HG02759 (cell line): ENCODE measurements around the gene EHBP1.

Source experiments
- ATAC-seq: cut with Tn5 transposase; IDR thresholded peaks from one replicate; pipeline ENCODE4 v1.9.1; 2021; ENCODE audit warnings: mild to moderate bottlenecking, moderate library complexity; ENCODE audit not compliant: unreplicated experiment

EHBP1 gene

DNA sequence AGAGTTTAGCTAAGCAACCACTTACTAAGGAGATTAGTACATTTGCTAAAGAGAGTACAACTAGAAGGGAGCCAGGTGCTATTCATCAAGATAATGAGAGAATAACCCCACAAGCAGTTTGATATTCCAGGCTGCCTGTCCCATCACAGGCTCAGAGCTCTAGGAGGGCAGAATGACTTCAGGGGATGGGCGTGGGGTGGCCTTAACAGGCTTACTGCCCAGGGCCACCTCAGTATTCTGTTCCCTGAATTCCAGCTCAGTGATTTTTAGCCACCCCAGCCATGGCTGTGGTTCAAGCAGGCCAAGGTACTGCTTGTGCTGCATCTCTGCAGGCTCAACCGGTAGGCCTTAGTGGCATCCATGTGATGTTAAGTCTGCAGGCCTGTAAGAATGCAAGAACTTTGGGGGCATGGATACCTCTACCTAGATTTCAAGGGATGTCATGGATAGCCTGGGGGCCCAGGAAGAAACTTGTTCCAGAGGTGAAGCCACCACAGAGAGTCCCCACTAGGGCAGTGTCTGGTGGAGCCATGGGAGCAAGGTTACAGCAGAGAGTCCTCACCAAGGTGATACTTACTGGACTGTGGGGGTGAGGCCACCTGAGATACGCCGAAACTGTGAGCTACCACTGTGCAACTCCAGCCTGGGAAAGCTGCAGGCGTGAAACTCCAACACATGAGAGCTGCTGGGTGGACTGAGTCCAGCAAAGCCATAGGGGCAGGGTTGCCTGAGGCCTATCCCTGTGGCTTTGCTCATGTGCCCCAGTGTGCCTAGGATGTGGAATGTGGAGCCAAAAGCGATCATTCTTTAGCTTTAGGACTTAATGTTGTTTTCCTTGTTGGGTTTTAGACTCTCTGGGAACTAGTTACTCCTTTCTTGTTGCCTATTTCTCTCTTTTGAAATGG, 107.7 kb downstream of the EHBP1 start:
- no peak for ATAC-seq

GRCh38 chr2:62814123-62814522, 108.6 kb downstream of the EHBP1 start:
- no peak for ATAC-seq

- no peak for ATAC-seq
Measured at GRCh38 chr2:62817348-62817747, 111.8 kb downstream of the EHBP1 start.

- ATAC-seq: no peak
Measured at GRCh38 chr2:62817995-62818713, 112.6 kb downstream of the EHBP1 start.

- ATAC-seq: no peak
Measured at GRCh38 chr2:62822549-62822948, 117.0 kb downstream of the EHBP1 start.

DNA sequence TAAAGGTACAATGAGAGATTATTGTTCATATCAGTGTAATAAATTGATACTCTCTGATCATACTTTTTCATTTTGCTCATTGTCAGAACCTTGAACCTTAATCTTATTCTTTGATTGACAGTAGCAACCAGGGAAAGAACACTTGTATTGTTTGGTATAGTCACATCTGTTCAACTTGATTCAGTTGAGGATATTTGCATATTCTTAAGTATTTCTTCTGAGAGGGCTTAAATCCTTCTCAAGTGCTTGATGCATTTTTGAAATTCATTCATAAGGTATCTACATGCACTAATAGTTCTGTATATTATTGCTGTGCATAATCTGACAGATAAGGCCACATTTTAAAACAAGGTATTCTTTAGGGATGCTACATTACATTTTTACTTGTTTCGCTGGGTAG, 118.9 kb downstream of the EHBP1 start:
- ATAC-seq: no peak

DNA sequence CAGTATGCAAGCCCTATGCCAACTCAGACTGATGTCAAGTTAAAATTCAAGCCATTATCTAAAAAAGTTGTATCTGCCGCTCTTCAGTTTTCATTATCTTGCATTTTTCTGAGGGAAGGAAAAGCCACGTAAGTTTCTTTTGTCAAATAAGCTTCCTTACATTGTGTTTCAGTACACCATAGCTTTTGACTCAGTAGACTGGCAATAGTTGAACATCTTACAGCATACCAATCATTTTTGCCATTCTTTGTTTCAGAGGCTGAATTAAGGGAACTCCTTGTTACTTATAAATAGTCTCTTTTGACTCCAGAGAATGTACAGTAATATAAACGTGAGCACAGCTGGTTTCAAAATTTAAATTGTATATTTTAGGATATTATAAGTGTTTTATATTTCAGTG, 120.6 kb downstream of the EHBP1 start:
- ATAC-seq: no peak

DNA sequence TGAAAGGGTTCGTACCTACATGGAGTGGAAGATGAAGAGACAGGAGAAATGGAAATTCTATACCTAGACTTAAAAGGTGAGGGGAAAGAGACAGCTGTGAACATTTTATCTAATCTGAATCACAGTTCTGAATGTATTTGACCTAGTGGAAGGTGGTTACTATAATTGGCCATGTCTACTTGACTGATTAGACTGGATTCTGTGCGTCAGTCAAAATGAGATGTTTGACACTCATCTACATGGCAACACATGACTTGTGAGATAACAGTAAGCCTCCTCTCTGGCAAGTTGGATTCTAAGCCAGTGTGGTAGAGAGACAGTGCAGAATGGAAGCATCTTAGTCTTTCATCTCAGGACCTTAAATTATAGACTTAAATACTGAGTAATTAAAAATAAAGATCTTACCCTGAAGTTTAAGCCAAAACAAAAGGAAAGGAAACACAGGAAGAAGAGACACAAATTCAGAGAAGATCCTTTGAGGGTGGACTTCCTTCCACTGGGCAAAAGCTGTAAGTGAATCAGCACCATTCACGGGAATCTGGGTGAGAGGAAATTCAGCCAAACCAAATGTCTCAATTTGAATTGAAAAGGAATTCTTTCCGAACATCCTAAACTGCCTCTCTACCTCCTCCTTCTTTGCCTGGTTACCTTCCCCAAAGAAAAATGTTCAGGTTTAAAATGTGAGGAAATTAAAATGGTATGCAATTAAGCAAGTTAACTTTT, 121.6 kb downstream of the EHBP1 start:
- no peak for ATAC-seq

DNA sequence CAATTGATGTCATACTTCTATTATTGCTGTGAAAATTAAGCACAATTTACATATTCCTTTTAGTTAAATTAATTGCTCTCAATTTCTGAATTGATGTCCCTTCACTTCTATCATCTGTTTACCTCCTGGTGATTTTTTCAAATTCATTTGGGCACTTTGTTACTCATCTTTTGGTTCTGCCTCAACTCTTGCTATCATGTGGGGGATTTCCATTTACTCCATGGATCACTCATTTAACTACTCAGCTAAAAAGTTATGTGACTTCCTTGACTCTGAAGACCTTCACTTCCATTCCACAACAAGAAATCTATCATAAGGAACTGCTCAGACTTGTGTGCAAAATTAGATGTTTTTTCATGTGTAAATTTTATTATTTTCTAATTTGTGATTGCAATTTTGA, 126.2 kb downstream of the EHBP1 start:
- ATAC-seq: peak; percentile 61

DNA sequence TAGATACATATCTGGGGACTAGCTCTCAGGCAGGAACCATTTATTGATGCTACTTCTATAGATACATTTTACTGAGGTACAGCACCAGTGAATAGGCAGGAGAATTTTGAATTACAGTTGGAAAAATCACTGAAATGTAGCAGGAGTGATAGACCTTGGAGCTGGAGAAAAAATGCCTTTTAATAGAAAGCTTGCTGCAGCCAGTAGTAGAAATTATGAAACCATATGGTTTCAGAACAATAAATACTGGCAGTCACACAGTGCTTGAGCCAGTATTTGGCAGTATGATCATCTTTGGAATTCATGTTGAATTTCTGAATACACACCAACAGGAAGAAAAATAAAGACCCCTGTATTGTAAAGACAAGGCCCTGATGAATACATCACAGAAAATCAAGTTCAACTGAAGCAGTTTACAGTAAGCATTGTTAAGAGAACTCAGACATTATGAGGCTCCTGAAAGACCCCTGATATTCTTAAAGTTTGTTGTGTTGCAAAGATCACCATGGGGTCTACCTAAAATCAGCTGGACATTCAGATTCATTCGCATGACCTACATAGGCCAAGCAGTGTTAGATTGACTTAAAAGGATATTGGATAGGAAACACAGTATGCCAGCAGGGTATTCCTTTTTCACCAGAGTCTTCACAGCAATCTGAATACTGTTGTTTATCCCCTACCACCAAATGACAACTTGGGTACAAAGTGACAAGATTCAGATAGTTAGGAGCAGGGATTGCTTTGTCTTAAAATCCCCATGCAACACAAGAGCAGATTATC, 139.0 kb downstream of the EHBP1 start:
- ATAC-seq: no peak

DNA sequence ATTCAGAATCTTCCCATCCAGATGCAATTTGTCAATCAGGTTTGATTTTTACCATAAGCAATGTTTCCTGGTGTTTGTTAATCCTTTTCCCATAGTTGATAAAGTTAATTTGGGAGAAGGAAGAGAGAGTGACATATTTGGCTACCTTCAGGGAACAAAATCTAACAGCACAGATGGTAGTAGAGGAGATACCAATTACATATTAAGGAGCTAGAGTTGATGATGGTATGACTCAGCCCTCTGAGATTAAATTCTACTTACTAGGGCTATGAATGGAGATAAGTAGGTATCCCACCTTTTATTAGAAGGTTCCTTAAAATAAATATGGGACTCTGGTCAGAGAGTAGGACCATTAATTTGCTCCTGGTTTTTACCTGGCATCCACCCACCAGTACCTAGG, 139.7 kb downstream of the EHBP1 start:
- no peak for ATAC-seq

DNA sequence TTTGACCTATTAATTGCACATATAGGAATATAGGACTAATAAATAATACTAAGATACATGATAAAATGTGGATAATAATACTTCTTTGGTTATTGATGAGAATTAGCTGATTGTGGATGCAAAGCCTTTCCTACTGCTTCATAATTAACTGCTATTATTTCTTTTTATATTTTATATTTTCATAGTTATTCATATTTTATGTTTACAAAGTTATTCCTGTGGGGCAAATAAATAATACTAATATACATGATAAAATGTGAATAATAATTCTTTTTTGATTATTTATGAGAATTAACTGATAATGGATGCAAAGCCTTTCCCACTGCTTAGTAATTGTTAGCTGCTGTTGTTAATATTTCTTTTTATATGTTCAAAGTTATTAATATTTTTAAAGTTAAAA, 146.7 kb downstream of the EHBP1 start:
- no peak for ATAC-seq

GRCh38 chr2:62854600-62855514, 149.3 kb downstream of the EHBP1 start:
- ATAC-seq: no peak

- ATAC-seq: no peak
Measured at GRCh38 chr2:62856228-62857040, 150.9 kb downstream of the EHBP1 start.

DNA sequence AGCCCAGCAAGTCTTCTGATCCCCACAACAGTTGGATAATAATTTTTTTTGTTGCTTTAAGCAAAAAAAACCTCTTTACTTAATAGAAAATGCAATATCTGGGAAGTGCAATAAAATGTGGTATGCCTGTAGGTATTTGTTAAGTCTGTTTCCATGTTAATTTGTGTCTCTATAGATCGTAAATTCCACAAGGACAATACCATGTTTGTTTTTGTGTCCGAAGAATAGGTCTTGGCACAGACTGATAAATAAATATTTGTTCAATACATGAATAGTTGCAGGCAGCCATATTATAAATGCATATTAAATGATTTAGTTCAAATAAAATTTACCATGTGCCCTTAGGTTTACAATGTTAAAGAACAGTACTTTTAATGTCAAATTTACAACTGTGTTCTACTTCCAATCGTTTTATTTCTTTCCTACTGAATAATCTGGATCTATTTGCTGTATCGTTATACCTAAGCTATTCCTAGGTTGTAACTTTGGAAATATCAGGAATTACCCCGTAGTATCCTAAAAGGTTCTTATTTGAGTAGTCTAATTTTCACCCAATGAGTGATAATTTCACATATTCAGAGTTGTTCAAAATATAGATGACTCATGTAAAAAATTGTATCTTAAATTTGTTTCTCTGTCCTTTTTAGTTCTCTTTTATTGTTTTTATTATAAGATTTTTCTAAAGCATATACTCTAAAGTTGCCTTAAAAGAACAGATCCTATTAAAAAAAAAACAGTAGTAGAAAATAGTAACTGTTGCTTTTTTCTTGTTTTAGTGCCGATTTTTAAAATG, 151.8 kb downstream of the EHBP1 start:
- ATAC-seq: no peak

GRCh38 chr2:62858231-62858832, 152.8 kb downstream of the EHBP1 start:
- no peak for ATAC-seq

DNA sequence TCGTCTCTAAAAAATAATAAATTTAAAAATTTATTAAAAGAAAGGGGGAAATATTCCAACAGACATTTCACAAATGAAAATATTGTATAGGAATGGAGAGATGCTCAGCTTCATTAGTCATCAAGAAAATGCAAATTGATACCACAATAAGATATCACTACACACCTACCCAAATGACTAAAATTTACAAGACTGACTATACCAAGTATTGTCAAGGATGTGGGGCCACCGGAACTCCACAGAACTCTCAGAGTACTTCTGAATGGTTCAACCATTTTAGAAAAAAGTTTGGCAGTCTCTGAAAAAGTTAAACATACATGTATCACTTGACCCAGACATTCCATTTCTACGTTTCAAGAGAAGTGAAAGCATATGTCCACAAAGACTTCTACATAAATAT, 163.4 kb downstream of the EHBP1 start:
- ATAC-seq: no peak

DNA sequence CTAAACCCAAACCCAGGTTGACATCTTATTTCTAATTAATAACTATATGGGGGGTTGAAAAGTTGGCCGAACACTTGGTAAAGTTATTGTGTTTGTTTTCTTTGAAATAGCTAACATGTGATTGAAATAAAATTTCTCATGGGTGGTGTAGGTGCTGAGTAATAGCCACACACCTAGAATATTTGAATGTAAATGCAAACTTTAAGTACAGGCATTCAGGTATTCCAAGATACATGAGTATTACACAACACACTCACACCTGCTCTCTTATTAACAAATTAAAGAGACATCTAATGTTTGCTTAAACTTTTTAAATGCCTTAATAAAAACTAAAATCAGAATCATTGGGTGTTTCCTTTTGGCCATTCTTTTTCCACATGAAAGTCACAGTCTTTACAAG, 165.5 kb downstream of the EHBP1 start:
- ATAC-seq: no peak
